ENCODE data around the gene PRCP.
"Not testable (repeated sequence)": the region's sequence is repeated elsewhere in the genome, so short reads cannot be mapped to it uniquely, and the experiment has no call there.

PRCP gene

DNA sequence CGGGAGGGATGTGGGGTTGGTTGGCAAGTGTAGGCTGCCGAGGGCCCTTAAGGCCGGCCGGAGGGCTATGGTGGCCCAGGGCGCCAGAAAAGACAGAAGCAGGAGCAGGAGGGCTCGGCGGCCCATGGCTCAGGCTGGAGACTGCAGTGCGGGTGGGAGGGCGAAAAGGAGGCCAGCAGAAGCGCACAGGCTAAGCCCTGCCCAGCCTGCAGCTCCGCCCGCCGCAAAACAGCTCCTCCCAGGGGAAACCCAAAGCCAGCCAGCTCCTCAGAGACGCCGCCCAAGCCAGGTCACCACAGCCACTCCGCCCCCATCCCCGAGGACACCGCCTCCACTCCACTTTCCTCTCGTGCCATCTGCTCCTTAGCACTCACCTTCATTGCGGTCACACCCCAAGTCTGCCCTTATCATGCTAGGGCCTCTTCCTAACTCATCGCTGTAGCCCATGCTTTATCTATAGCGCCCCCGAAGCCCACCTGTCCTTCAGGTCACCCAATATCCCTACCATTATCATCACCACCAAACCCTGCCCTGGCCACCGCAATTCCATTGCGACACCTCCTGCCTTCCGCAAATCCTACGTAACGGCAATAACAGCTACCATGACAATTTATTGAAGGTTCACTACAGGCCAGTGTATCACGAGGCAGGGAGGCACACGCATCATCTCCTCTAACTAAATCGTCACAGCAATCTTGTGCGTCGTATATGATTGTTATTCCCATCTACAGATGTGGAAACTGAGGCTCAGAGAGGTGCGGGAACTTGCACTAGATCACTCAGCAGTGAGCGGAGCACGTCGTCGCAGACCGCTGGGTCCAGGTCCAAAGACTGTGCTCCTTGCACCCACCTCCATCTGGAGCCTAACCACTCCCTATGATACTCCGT is at the start of gene PRCP:
Gene PRCP, minus strand, starts transcription at position 154 of the 888 bp plus-strand sequence. Its CDS starts 28 bp downstream, at position 126.
- in situ Hi-C loops (cut with HindIII; ENCODE audit: low sequenced_read_pairs): no loop called here

DNA sequence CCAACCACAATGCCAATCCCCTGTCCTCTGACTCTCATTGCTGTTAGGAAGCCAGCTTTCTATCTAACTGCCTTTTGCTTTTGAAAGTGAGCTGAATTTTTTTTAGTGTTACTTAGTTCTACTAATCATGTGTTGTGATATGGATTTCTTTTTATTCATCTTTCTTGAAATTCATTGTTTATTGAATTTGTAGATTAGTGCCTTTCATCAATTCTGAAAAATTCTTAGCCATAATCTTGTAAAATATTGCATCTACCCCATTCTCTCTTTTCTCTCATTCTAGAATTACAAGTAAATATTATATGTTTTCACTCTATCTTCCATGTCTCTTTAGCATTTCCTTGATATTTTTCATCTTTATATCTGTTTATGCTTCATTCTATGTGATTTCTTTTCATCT is 49.1 kb upstream of the PRCP start:
- in situ Hi-C loops (cut with HindIII; ENCODE audit: low sequenced_read_pairs): no loop called here

DNA sequence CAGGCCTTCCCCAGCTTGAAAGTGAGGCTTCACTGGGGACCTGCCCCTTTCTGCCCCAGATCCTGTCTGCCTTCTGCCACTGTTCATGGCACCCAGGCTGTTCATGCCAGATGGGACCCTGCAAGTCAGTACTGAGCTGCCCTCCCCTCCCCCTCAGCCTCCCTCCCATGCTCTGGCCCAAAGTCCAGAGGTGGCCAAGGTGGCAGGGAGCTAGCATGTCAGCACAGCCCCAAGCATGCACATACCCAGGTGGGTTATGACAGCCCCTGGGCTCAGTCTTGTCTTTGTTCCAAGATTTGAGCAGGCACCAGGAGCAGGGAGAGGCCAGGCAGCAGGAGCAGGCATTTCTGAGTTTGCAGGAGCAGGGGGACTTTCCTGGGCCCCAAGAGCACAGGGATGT is 45.5 kb upstream of the PRCP start:
- in situ Hi-C loops (cut with HindIII; ENCODE audit: low sequenced_read_pairs): no loop called here

DNA sequence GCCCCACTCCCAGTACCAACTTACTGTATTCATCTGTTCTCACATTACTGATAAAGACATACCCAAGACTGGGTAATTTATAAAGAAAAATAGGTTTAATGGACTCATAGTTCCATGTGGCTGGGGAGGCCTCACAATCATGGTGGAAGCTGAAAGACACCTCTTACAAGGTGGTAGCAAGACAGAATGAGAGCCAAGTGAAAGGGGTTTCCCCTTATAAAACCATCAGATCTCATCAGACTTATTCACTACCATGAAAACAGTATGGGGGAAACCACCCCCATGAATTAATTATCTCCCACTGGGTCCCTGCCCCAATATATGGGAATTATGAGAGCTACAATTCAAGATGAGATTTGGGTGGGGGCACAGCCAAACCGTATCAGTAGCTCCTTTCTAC is 44.8 kb upstream of the PRCP start:
- in situ Hi-C loops (cut with HindIII; ENCODE audit: low sequenced_read_pairs): not testable (repeated sequence)

DNA sequence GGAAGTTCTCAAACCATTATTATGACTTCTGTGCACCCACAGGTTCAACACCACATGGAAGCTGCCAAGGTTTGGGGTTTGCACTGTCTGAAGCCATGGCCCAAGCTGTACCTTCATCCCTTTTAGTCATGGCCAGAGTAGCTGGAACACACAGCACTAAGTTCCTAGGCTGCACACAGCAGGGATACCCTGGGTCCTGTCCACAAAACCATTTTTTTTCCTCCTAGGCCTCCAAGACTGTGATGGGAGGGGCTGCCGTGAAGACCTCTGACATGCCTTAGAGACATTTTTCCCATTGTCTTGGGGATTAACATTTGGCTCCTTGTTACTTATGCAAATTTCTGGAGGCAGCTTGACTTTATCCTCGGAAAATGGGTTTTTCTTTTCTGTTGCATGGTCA is 44.0 kb upstream of the PRCP start:
- in situ Hi-C loops (cut with HindIII; ENCODE audit: low sequenced_read_pairs): no loop called here

DNA sequence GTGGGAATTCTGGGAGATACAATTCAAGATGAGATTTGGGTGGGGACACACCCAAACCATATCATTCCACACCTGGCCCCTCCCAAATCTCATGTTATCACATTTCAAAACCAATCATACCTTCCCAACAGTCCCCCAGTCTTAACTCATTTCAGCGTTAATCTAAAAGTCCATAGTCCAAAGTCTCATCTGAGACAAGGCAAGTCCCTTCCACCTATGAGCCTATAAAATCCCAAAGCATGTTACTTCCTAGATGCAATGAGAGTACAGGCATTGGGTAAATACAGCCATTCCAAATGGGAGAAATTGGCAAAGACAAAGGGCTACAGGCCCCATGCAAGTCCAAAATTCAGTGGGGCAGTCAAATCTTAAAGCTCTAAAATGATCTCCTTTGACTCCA is 43.2 kb upstream of the PRCP start:
- in situ Hi-C loops (cut with HindIII; ENCODE audit: low sequenced_read_pairs): not testable (repeated sequence)

DNA sequence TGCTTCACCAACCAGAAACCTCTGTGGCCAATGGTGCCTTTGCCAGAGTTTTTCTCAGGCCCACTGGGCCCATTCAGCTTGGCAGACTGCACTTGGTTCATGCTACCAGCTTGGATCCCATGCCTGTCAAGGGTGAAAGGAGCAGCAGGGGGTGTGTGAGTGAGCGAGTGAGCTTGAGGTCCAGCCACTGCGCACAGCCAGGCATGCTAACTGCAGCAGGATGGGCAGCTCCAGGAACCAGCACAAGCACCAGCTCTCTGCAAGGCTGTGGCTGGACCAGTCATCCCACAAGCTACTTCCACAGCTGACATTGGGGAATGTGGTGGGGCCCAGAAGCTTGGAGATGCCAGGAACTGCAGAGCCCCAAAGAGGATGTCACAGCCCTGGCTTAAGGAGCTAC is 42.1 kb upstream of the PRCP start:
- in situ Hi-C loops (cut with HindIII; ENCODE audit: low sequenced_read_pairs): no loop called here

DNA sequence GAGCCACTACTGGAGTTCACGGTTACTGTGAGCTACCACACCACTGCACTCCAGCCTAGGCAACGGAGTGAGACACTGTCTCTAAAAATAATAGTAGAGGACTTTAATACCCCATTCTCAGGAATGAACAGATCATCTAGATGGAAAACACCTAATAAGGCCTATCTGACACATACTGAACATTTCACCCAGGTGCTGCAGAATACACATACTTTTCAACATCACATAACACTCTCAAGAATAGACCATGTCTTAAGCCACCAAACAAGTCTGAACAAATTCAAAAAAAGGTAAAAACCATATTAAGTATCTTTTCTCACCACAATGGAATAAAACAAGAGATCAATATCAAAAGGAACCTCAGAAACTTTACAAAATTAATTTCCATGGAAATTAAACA is 39.2 kb upstream of the PRCP start:
- in situ Hi-C loops (cut with HindIII; ENCODE audit: low sequenced_read_pairs): no loop called here

DNA sequence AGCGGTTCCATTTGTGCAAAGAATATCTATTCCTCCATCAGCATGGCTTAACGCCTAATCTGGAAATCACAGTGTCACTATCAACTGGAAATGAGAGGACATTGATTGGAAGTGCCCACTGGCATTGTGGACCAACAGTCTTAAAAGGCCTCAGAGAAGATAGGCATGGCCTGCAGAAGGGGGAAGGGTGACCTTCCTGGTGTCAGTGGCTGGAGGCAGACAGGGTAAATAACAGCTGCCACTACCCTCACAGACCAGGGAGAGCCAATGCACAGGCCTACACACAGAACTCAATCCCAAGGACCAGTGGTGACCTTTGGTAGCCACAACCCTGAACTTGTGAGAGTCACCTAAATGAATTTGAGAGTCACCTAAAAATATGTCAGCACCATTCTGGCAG is 37.3 kb upstream of the PRCP start:
- in situ Hi-C loops (cut with HindIII; ENCODE audit: low sequenced_read_pairs): no loop called here

DNA sequence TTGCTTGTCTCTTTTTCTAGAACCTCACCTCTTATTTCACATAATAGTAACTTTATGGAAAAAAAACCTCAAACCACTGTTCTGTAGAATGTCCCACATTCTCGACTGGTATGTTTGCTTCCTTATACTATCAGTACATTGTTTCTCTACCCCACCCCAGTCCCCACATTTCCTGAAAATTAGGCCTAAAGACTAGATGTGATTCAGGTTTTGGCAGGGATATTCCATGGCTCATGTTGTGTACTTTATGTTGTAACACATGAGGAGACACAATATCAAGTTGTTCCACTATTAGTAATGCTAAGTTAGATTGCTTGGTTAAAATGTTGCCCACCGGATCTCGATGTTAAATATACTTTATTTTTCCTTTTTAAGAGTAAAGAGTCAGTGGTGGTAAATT is 36.0 kb upstream of the PRCP start:
- in situ Hi-C loops (cut with HindIII; ENCODE audit: low sequenced_read_pairs): no loop called here

DNA sequence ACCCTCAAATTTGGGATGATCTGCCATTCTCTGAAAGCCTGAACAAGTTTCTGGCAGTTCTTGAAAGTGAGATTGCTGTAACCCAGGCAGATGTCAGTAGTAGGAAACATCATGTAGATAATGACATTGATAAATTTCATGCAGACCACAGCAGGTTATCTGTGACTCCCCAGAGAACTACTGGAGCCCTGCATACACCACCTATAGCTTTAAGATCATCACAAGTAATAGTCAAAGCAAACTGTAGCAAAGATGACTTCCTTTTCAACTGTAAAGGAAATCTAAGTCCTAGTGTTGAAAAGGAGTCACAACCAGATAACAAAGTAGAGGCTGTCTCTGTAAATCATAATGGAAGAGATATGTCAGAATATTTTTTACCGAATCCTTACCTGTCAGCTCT is 32.3 kb upstream of the PRCP start:
- in situ Hi-C loops (cut with HindIII; ENCODE audit: low sequenced_read_pairs): no loop called here

DNA sequence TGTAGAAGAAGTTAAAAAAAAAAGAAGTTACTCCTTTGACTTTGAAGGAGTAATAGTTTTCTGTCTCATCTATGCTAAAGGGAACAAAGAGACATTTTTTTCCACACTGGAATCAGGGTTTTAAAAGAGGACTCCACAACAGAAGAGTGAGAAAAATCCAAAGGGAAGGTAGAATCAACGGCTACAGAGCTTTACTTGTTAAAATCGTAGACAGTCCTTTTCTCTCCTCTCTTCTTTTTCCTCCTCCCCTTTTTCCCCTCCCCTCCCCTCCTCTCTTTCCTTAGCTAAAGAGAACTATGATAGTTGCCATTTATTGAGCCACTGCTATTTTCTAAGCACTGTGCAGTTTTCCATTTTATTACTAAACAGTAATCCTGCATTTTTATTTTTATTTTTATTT is 30.5 kb upstream of the PRCP start:
- in situ Hi-C loops (cut with HindIII; ENCODE audit: low sequenced_read_pairs): no loop called here

DNA sequence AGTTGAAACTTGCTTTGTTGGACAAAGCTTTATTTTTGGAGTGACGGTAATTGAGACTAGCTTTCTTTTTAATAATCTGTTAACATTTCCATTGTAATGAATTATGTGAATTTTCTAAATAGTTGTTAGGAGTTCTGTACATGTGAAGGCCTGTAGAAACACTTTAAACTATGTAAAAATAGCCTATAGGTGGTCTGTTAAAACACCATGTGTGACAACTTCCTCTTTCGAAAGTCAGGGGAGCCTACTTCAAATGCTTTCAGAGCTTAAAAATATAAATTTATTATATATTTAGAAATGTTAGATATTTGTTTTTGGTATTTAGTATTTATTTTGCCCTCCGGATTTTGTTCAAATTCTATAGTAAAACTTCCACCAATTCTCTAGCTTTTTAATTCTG is 30.0 kb upstream of the PRCP start:
- in situ Hi-C loops (cut with HindIII; ENCODE audit: low sequenced_read_pairs): no loop called here

DNA sequence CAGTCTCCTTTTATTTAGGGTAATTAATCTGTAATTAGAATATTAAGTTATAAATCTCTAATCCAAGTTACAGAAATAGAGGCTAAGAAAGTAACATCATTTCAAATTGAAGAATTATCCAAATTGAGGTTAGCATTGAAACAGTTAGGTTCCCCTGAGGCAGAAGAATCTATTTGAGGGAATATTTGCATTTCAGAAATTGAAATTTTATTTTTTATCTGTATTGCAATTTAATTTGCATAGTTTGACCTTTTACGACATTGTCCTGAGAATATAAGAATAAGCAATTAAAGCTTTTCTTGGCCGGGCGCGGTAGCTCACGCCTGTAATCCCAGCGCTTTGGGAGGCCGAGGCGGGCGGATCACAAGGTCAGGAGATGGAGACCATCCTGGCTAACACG is 28.9 kb upstream of the PRCP start:
- in situ Hi-C loops (cut with HindIII; ENCODE audit: low sequenced_read_pairs): no loop called here

DNA sequence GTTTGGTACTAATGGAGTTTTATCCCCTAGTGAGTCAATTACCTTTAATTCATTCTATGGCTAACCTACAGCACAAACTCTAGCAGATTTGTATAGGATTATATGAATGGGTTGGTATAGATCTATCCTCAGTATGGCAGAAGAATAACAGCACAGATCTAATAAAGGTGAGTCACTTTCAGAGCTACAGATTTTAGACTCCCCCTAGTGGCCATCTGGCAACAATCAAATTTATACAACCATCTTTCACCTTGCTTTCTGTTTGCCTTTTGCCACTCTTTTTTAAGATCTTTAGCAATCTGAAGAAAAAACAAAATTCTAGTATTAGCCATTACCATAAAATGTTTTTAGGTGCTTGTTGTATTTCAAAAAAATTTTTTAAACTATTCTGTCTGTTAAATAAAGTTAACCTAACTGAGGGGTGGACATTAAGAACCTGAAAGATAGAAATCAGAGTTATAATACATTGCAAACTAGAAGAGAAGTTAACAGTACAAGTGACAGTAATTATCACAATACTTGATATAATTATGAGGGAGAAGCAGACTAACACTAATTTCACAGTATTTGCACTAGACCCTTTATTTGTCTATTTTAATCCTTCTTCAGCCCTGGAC is 27.1 kb upstream of the PRCP start:
- in situ Hi-C loops (cut with HindIII; ENCODE audit: low sequenced_read_pairs): no loop called here

DNA sequence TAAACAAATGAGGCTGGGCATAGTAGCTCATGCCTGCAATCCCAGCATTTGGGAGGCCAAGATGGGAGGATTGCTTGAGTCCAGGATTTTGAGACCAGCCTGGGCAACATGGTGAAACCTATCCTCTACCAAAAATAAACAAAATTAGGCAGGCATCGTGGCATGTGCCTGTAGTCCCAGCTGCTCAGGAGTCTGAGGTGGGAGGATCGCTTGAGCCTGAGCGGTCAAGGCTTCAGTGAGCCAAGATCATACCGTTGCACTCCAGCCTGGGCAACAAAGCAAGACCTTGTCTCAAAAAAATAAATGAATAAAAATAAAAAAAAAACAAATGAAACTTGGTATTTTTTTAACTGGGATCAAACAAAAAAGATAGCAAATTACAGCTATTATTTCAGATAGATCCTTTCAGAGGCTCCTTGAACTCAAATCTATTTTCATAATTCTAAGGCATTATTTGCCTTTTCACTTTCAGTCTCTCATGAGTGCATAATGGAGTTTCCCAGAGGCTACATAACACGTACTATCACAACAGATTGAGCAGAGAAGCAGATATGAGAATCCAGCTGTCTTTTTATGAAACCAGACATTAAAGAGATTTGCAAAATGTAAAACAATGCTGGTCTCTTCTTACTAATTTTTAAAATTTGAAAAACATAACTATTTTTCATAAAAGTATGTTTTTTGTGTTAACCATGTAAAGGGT is 24.4 kb upstream of the PRCP start:
- in situ Hi-C loops (cut with HindIII; ENCODE audit: low sequenced_read_pairs): no loop called here

DNA sequence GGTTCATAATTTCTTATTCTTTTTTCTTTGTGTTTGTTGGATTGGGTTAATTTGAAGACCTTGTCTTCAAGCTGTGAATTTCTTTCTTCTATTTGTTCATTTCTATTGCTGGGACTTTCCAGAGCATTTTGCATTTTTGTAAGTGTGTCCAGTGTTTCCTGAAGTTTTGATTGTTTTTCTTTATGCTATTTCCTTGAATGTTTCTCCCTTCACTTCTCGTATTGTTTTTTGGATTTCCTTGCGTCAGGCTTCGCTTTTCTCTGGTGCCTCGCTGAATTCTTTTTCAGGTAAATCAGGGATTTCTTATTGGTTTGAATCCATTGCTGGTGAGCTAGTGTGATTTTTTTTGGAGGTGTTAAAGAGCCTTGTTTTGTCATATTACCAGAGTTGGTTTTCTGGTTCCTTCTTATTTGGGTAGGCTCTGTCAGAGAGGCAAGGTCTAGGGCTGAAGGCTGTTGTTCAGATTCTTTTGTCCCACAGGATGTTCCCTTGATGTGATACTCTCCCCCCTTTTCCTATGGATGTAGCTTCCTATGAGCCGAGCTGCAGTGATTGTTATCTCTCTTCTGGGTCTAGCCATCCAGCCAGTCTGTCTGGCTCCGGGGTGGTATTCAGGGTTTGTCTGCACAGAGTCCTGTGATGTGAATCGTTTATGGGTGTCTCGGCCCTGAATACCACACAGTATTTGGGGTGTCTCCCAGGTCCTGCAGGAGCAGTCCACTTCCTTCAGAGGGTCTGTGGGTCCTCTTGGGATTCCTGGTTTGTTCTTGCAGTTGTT is 22.4 kb upstream of the PRCP start:
- in situ Hi-C loops (cut with HindIII; ENCODE audit: low sequenced_read_pairs): not testable (repeated sequence)

DNA sequence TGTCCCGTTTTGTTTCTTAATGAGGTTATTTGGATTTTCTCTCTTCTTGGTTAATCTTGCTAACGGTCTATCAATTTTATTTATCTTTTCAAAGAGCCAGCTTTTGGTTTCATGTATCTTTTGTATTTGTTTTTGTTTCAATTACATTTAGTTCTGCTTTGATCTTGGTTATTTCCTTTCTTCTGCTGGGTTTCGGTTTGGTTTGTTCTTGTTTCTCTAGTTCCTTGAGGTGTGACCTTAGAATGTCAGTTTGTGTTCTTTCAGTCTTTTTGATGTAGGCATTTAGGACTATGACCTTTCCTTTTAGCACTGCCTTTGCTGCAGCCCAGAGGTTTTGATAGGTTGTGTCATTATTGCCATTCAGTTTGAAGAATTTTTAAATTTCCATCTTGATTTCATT is 20.0 kb upstream of the PRCP start:
- in situ Hi-C loops (cut with HindIII; ENCODE audit: low sequenced_read_pairs): not testable (repeated sequence)

DNA sequence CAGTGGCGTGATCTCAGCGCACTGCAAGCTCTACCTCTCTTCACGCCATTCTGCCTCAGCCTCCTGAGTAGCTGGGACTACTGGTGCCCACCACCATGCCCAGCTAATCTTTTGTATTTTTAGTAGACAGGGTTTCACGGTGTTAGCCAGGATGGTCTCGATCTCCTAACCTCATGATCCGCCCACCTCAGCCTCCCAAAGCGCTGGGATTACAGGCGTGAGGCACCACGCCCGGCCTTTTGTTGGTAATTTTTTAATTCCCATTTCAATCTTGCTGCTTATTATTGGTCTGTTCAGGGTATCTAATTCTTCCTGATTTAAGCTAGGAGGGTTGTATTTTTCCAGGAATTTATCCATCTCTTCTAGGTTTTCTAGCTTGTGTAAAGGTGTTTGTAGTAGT is 19.6 kb upstream of the PRCP start:
- in situ Hi-C loops (cut with HindIII; ENCODE audit: low sequenced_read_pairs): not testable (repeated sequence)

DNA sequence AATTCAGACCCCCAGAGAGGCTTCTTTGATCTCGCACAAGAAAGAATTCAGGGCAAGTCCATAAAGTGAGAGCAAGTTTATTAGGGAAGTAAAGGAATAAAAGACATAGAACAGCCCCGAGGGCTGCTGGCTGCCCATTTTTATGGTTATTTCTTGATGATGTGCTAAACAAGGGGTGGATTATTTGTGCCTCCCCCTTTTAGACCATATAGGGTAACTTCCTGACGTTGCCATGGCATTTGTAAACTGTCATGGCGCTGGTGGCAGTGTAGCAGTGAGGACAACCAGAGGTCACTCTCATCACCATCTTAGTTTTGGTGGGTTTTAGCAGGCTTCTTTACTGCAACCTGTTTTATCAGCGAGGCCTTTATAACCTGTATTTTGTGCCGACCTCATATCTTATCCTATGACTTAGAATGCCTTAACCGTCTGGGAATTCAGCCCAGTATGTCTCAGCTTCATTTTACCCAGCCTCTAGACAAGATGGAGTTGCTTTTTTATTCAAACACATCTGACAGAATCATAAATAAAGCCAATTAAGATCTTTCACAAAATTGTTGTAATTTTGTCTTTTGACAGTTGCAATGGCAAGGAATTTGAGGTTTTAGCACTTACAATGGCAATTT is 8.9 kb upstream of the PRCP start:
- in situ Hi-C loops (cut with HindIII; ENCODE audit: low sequenced_read_pairs): no loop called here

DNA sequence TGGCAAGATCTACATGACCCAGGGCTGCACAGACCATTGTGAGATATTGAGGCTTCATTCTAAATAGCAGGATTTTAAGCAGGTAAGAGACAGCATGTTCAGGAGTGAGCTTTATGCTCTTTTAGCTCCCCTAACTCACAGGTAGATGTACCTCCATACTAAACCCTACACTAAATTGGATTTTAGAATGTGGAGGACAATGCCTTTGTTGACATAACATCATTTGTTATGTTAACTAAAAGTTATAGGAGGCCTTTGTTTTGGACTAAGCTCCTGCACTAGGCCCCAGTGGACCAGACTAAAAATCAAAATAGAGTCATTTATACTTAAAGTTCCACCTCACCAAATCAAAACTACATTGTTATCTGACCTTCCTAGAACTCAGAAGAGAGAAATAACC is 8.1 kb upstream of the PRCP start:
- in situ Hi-C loops (cut with HindIII; ENCODE audit: low sequenced_read_pairs): no loop called here

All from DLD1 (cell line).